Measurements from ENCODE around the gene ADAMTS8.

The ADAMTS8 gene

DNA sequence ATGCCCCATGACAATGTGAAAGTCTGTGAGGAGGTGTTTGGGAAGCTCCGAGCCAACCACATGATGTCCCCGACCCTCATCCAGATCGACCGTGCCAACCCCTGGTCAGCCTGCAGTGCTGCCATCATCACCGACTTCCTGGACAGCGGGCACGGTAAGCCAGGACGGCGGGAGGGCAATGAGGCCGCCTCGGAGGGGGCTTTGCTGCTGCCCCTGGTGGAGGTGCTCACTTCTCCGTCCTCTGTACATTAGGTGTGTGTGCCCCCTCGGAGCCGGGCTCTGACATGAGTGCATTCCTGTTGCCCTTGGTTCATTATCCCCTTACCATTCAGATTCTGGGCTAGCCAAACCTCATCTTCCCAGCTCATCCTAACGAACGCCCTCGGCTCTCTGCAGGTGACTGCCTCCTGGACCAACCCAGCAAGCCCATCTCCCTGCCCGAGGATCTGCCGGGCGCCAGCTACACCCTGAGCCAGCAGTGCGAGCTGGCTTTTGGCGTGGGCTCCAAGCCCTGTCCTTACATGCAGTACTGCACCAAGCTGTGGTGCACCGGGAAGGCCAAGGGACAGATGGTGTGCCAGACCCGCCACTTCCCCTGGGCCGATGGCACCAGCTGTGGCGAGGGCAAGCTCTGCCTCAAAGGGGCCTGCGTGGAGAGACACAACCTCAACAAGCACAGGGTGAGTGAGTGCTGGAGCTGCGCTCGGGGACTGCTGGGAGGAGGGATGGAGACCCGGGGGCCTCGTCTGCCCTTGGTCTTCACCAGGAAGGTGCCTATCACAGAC is 33.9 kb upstream of the ADAMTS8 start:
- no peak for DNase-seq

DNA sequence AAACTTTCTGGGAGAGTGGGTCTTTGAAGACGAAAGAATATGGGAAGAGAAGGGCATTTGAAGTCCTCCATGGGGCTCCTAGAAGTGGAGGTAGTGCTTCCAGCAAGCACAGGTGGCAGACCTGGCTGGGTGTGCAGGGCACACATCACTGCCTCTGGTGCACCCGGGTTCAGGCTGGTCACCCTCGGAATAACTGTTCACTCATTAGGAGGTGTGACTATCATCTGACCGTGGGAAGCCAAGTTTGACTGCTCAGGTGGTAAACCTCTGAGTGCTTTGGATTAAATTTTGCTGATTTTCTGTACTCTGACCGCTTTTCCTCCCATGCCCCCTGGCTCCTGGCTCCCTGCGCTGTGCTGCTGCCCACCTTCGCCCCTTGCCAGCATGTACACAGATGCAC is 31.1 kb upstream of the ADAMTS8 start:
- DNase-seq = no peak

DNA sequence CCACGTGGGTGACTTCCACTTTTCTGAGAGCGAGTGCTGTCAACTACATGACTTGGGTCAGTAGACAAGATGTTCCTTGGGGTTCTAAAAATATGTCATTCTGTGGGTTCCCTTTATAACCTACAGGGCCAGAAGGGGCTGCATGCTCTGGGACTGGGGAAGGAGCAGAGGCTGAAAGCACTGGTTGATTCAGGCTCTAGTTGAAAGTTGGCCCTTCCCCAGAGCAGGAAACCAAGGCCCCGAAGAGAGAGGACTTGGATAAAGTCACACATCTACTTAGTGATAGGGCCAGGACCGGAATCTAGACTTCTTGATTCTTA is 30.0 kb upstream of the ADAMTS8 start:
- no peak for DNase-seq

DNA sequence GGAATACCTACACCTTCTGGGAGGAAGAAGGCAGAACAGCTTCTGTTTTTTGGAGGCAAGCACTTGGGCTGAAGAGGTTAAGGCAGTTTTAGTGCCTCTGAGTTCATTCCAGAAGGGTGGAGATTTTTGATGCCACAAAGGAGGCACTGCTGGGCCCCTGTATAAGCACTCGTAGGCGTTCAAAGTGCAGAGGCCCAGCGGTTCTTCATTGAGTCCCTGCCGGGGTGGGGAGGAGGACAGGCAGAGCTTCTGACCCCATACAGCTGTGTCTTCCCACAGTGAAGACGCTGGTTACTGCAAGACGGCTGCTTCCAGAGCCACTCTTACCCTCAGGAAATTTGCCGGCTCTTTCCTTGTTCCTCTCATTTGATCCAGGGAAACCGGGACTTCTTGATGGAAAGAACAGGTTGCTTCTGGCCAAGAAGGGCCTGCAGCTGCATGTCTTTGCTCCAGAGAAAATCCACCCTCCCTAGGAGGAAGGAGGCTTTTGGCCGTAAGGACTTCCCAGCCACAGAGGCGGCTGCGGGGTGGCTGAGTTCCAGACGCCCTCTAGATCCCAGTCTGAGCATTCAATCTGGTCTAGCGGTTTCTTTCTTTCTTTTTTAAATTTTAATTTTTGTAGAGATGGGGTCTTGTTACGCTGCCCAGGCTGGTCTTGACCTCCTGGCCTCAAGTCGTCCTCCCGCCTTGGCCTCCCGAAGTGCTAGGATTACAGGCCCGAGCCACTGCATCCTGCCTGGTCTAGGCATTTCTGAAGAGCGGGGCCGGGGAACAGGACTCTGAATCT is 29.4 kb upstream of the ADAMTS8 start:
- DNase-seq = no peak

DNA sequence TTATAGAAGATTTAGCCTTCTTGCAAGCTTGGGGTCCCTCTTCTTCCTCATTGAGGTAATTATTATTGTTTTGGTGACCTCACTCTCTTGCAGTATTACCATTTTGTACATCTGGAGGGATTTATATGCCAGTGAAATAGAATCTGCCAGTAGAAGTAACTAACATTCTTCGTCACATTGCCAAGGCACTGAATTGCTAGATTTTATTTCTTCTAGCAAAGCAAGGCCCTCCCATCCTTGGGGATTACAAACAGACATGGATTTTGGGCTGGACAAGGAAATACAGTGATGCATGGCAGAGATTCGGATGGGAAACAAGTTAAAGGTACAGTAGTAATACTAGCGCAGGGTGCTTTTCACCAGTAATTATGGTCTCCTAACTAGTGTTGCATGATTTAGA is 27.9 kb upstream of the ADAMTS8 start:
- DNase-seq = no peak

DNA sequence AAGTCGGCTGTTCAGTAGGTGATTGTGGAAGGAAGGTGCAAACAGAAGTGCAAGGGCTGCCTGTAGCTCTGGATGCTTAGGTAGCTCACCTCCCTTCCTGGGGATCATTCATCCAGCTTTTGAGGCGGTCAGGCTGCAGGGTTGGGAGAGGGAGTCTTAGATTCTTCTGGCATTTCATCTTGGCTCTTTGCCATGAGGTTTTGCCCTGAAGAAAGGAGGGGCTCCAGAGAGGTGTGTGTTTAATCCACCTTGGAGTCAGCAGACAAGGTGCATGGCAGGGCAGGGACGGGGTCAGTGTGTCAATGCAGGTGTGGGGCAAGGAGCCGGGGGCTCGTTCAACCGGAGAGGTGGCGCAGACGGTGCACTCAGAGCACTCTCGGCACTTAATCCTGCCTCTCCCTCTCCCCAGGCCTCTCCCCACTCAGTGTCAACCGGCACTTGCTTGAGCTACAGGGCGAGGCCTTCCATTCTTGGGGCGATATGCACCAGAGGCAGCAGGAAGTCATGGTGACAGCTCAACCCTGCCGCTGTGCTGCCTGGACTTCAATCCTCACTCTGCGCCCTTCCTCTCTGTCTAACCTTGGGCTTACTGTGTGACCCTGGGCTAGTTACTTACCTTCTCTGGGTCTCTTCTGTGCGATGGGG is 27.2 kb upstream of the ADAMTS8 start:
- DNase-seq = no peak

DNA sequence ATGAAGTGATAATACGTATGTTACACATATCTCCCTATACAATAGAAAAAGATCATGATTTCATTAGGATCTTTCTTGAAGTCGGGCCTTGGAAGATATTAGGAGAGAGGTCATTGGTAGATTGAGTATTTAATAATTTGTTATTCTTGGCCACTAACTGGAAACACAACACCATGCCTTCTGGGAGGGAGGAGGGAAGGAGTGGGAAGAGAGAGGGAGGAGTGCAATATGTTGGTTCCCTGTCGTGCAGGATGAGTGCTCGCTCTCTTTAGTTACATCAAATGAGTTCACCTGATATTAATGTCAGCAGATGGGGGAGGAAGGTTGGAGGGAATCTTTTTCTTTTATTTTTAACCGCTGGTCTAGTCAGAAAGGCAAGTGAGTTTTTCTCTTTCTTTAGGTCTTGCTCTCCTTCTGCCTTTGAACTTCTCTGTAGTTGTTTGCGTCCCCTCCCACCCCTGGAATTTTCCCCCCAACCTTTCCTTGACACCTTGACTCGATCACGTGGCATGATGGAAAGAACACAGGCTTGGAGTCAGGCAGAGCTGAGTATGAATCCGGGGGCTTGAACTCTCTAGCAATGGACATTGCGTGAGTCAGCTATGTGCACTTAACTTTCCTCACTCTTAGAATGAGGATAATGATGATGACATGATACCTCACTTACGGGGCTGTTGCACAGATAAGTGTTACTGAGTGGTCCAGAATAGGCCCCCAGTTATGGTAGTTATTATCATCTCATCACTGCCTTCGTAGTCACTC is 26.3 kb upstream of the ADAMTS8 start:
- no peak for DNase-seq

DNA sequence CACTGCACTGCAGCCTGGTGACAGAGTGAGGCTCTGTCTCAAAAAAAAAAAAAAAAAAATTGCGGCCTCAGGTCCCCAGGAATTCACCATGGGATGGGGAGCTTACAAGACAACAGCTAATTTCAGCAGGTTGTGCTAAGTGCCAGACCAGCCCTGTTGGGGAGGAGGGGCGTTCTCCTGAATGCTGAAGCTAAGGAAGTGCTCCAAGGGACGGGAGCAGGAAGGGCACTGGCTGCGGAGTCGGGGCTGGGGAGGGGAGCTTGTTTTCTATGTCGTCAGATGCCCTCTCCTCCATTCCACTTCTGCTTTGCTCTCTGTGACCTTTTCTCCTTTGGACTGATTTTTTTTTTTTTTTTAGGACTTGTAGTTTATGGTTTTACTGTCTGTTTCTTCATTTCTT is 24.5 kb upstream of the ADAMTS8 start:
- no peak for DNase-seq

DNA sequence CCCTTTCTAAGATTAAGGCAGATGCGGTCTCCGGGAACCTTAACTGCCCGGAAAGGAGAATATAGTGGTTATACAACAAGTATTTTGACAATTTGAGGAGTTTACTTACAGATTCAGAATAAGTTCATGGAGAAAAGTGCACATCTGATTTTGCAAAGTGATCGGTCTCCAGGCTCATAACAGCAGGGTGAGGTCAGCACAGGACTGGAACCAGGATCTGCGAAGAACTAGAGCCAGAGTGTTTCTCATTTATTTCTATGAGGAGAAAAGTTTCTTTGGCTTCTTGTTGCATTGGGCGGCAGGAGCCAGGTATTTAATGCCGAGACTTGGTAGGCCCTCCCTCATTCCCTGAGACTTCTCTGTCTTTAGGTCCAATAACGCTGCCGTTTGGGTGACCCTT is 23.8 kb upstream of the ADAMTS8 start:
- DNase-seq = no peak

DNA sequence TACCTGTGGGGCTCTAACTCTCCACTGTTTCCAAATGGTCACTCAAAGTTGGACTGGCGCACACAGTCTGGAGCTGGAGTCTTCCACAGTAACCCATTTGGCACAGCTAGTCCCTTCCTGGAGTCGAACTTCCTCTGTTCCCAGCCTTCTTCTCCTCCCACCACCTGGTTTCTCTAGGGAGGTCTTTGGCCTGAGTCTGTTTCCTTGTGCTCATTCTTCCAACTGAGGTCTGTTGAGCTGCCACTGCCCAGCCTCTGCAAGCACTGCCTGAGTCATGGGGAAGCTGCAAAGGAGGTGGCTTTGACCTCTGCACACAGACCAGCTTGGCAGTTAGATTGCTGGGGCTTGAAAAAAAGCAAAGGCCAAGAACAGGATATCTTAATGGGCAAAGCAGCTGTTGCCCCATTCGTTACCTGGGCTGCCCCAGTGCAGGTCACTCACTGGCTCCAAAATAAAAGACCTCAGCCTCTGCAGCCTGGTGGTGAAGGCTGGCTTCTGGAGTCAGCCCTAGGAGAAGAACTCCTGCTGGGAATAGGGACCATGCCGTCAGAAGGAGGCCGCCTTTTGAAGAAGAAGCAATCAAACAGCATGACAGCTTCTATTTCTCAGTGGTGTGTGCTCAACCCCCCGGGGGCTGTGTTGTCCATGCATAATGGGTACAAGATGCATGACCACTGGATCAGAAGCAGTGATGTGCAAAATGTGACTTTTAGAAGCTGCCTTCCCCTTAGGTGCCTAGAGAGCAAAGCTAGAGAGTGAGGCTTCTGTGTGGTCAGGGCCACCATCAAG is 23.0 kb upstream of the ADAMTS8 start:
- DNase-seq = no peak

DNA sequence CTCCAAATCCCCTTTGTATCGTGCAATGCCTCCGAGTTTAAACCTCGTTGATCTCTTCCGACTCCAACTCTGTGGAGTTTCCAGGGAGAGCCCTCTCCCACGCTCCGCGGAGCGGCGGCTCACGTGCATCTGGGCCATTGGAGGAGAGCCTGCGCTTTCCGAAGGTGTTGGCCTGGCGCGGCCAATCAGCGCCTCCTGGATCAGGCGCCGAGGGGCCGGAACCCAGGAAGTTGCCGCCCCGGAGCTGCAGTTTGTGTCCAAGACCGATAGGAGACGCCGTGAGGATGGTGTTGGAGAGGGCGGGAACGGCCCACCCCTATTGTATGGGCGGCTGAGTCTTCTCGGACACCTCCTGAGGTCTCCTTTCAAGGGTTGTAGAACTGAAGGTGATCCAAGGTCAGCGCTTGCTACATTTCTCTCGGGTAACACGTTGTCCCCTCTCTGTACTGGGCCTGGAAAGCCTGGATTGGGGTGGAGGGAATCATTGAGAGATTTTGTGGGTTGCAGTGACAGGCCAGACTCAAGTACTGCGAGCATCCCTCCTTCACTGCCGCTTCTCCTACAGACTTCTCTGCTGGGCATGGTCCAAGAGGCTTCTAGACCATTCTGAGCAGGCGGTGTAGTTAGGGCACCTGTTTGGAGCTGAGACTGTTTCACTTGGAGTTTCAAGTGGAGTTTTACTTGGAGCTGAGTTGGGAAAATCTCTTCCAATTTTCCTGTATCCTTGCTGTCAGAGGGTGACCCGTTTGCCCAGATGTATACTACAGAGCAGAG is 21.8 kb upstream of the ADAMTS8 start:
- DNase-seq = no peak

DNA sequence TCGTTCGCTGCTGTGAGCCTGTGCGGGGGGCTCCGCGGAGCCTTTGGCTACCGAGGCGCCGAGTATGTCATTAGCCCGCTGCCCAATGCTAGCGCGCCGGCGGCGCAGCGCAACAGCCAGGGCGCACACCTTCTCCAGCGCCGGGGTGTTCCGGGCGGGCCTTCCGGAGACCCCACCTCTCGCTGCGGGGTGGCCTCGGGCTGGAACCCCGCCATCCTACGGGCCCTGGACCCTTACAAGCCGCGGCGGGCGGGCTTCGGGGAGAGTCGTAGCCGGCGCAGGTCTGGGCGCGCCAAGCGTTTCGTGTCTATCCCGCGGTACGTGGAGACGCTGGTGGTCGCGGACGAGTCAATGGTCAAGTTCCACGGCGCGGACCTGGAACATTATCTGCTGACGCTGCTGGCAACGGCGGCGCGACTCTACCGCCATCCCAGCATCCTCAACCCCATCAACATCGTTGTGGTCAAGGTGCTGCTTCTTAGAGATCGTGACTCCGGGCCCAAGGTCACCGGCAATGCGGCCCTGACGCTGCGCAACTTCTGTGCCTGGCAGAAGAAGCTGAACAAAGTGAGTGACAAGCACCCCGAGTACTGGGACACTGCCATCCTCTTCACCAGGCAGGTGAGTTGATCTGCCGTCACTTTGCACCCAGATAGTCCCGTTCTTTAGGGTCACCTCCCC is 21.0 kb upstream of the ADAMTS8 start:
- no peak for DNase-seq

DNA sequence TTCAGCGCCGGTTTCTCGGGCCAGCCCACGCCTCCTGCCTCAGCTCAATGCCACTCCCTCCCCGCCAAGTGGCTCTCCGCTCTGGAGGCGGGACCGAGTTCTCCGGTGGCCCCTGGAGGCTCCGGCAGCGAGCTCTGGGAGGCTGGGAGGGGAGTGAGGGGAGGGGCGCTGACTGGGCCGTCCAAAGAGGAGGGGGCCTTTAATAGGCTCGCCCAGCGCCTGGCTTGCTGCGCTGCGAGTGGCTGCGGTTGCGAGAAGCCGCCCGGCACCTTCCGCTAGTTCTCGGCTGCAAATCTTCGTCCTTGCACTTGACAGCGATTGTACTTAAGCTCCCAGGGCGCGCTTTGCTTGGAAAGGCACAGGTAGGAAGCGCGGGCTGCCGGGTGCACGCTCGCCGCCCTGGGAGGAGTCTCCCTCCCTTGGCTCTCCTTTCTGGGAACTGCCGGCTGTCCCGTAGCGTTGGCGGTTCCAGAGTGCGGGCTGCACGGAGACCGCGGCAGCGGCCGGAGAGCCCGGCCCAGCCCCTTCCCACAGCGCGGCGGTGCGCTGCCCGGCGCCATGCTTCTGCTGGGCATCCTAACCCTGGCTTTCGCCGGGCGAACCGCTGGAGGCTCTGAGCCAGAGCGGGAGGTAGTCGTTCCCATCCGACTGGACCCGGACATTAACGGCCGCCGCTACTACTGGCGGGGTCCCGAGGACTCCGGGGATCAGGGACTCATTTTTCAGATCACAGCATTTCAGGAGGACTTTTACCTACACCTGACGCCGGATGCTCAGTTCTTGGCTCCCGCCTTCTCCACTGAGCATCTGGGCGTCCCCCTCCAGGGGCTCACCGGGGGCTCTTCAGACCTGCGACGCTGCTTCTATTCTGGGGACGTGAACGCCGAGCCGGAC is 20.3 kb upstream of the ADAMTS8 start, which contains the start of gene ADAMTS15:
TSS of gene ADAMTS15 (plus strand) at position 230 of the 894 bp plus-strand sequence. CDS start at position 559, 329 bp downstream.
- peak; percentile 63 for DNase-seq

DNA sequence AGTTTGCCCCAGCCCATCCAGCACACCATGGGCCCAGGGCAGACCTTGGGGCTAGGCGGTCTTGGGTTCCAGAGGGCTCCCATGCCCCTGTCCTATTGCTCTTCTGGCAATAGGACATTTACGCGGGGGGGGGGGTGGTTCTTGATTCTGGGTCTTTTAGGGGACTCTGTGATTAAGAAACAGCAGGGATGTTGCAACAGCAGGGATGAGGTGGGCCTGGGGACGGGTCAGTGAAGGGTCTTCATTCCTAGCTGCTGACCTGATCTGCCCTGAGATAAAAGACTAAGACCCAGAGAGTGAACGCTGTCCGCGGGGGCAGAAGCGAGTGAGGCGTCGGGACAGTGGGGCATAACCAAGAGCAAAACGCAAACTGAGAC is 19.6 kb upstream of the ADAMTS8 start:
- no peak for DNase-seq

DNA sequence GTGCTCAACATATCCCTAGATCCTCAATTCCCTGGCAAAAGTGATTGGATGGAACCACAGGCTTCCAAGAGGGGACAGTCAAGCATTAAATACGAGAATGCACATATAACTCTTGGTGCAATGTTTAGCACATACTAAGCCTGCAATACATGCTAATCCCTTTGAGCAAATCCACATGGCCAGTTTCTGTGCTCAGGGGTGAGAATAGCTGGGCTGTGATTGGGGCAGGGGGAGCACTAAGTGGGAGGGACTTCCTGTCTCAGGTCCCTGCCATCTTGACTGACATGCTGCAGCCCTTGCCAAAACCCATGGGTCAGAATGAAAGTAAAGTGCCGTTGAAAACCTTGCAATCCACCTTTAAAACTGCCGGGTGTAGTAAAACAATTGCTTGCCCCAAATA is 17.4 kb upstream of the ADAMTS8 start:
- no peak for DNase-seq

DNA sequence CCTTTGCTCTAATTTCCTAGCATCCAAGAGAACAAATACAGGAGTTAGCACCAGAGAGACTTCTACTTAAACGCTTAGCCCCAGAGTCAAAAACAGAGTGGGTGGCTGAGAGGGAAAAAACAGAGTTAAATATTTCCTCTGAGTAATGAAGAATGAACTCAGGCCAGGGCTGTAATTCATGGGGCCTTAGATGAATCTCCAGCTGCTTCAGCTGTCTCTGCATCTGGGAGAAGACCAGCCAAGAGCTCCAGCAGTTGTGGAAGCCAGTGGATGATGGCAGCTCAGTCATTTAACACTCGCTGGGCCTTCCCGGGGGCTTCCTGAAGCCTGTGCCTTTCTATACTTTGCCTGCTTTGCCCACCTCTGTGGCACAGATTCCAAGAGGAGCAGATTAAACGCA is 14.3 kb upstream of the ADAMTS8 start:
- no peak for DNase-seq

DNA sequence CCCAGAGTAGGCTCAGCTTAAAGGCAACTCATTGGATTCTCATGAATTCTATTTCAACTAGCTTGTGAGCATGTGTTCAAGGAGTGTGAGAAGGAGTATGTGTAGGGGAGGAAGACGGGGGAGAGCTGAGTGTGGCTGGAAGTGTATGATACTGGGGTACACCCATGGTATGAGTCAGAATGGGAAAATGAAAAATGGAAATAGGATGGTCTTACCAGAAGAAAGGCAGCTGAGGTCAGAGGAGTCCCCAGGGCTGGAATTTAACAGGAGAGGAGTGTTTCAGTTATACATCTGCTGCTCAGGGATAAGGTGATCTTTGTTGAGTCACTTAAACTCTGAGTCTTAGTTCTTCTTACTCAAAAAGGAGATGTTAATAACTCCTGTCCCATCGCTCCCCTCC is 13.3 kb upstream of the ADAMTS8 start:
- no peak for DNase-seq

DNA sequence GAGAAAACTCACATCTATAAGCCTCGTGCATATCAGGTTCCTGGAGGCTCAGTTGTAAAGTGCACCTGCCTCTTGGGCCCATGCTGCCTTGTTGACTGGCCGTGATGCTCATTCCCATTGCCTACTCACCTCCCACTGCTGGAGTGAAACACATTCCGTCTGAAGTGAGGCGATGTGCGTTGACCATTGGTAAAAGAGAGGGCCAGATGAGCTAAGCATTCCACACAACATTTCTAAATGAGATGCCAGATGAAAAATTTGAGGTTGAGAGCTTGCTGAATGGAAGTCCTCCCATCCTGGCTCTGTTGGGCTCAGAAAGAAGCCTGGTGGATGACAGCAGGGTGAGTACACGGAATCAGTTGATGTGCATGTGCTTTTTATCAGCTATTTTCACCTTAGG is 11.5 kb upstream of the ADAMTS8 start:
- no peak for DNase-seq

DNA sequence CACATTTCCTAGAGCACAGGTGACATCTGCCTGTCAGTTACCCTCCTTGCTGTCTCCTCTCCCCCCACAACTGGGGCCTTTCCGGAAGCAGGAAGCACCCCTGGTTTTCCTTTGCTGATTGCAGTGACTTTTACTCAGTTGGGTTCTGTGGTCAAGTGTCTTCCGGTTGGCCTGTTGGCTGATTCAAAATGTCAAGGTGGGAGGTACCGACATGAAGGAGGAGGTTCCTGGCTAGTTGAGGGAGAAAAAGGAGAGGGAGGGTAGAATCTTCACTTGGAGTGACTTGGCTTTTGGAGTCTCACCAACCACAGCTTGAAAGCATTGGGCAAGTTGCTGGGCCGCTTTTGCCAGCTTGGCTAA is 10.7 kb upstream of the ADAMTS8 start:
- no peak for DNase-seq

Measured in NCI-H1048 (cell line).